GM12878 (cell line): ENCODE data around the gene TRPM6. TPM values are rescaled to one million over a fixed set of nuclear protein-coding genes. Genes with fewer than 3 reads are reported as not detected.

Experiments
- ATAC-seq: fragments of 200-7000 bp; cut with Tn5 transposase; 3 replicates; pipeline ENCODE4 v1.9.1; 2020; ENCODE audit warnings: mild to moderate bottlenecking, moderate library complexity
- BruUV-seq: library from RNA; stranded (reverse); fragments of 400-500 nt; replicated peaks from 2 replicates; lab custom pipeline; 2021; lab: Mats Ljungman, UMichigan
- CTCF ChIA-PET: fragments of 300-600 bp; sonication (Branson Sonifier 250); formaldehyde crosslinking; extraction: SDS; loops from one replicate; lab custom pipeline; 2021; ENCODE audit warnings: inconsistent platforms; lab: Yijun Ruan, JAX
- POLR2A ChIA-PET: fragments of 350-600 bp; formaldehyde crosslinking; extraction: SDS; loops from one replicate; lab custom pipeline; 2021; ENCODE audit warnings: inconsistent platforms; lab: Charles Lee
- RAD21 ChIA-PET: fragments of 300-600 bp; sonication (Branson Sonifier 250); formaldehyde crosslinking; loops from one replicate; lab custom pipeline; 2023; ENCODE audit warnings: antibody characterized with exemption; ENCODE audit not compliant: unreplicated experiment; lab: Charles Lee
- SMC1A ChIA-PET: fragments of 300-600 bp; sonication (Branson Sonifier 250); formaldehyde crosslinking; loops from one replicate; lab custom pipeline; 2023; ENCODE audit not compliant: unreplicated experiment, uncharacterized antibody; lab: Charles Lee
- DNase-seq: peaks from one replicate; pipeline ENCODE4 v3.0.0-alpha.2; 2011; ENCODE audit warnings: low read depth, low spot score
- FAIRE-seq: peaks from 3 replicates; lab custom pipeline; 2011; peaks lifted over from hg19 to GRCh38; lab: Jason Lieb, UNC
- H2AFZ ChIP-seq: 2 replicates; pipeline ENCODE4 v1.6.0; 2011; ENCODE audit warnings: low read depth, low read length, control low read depth; ENCODE audit not compliant: control insufficient read depth
- H3K27ac ChIP-seq: 2 replicates; pipeline ENCODE4 v1.5.1; 2011; ENCODE audit warnings: control low read depth; ENCODE audit not compliant: control insufficient read depth, insufficient read depth
- H3K27me3 ChIP-seq, 2 experiments: replicated peaks in 1 of 2; 2 replicates each; pipeline versions ENCODE4 v1.6.0 to v1.6.1; 2011; ENCODE audit warnings: low read length in 1 of 2; ENCODE audit not compliant: control insufficient read depth in 2 of 2, insufficient read depth in 2 of 2
- H3K36me3 ChIP-seq, 2 experiments: 2 replicates each; pipeline ENCODE4 v1.5.1; 2011; ENCODE audit warnings: low read length in 1 of 2; ENCODE audit not compliant: control insufficient read depth in 2 of 2, insufficient read depth in 2 of 2
- H3K4me1 ChIP-seq: 2 replicates; pipeline ENCODE4 v1.6.1; 2011; ENCODE audit warnings: mild to moderate bottlenecking, low read length, moderate library complexity, mixed read lengths; ENCODE audit not compliant: control insufficient read depth, insufficient read depth
- H3K4me2 ChIP-seq: 2 replicates; pipeline ENCODE4 v1.6.0; 2011; ENCODE audit warnings: control low read depth; ENCODE audit not compliant: control insufficient read depth, insufficient read depth
- H3K4me3 ChIP-seq: fragments of 200-600 bp; sonication (generic); 2 replicates; pipeline ENCODE4 v1.5.1; 2016
- H3K79me2 ChIP-seq: 2 replicates; pipeline ENCODE4 v1.6.0; 2011; ENCODE audit warnings: low read length; ENCODE audit not compliant: control insufficient read depth, insufficient read depth
- H3K9ac ChIP-seq: 2 replicates; pipeline ENCODE4 v1.8.0; 2011; ENCODE audit warnings: low read length, control low read depth, mixed read lengths; ENCODE audit not compliant: control insufficient read depth, insufficient read depth
- H3K9me3 ChIP-seq: replicated peaks from 3 replicates; pipeline ENCODE4 v1.5.1; 2011; ENCODE audit warnings: mild to moderate bottlenecking, low read length; ENCODE audit not compliant: control insufficient read depth, insufficient read depth
- H4K20me1 ChIP-seq: 2 replicates; pipeline ENCODE4 v1.6.0; 2011; ENCODE audit not compliant: control insufficient read depth, insufficient read depth
- BMI1 ChIP-seq: fragments of 450-650 bp; IDR thresholded peaks from 2 replicates; pipeline ENCODE4 v1.6.1; 2016; ENCODE audit warnings: mild to moderate bottlenecking, moderate library complexity, borderline replicate concordance
- CEBPB ChIP-seq, 2 experiments: fragments of 150-350 bp in 1 of 2; IDR thresholded peaks; 2 replicates each; pipeline ENCODE4 v1.6.1; 2012 to 2014; ENCODE audit warnings: low read depth in 2 of 2, low read length in 2 of 2, borderline replicate concordance in 1 of 2, inconsistent platforms in 1 of 2
- CREM ChIP-seq: IDR thresholded peaks from 2 replicates; pipeline ENCODE4 v1.6.1; 2014; ENCODE audit warnings: antibody characterized with exemption, low read depth
- GABPA ChIP-seq: IDR thresholded peaks from 2 replicates; pipeline ENCODE4 v1.6.1; 2014; ENCODE audit warnings: antibody characterized with exemption, low read depth, mild to moderate bottlenecking, inconsistent platforms
- HSF1 ChIP-seq: fragments of 150-350 bp; IDR thresholded peaks from 2 replicates; pipeline ENCODE4 v1.6.1; 2014; ENCODE audit warnings: mild to moderate bottlenecking, low read depth, low read length
- IRF3 ChIP-seq: fragments of 450-650 bp; IDR thresholded peaks from 2 replicates; pipeline ENCODE4 v1.6.1; 2014; ENCODE audit warnings: mild to moderate bottlenecking
- IRF5 ChIP-seq: fragments of 450-650 bp; IDR thresholded peaks from 2 replicates; pipeline ENCODE4 v1.6.1; 2017; ENCODE audit warnings: borderline replicate concordance
- JUND ChIP-seq: IDR thresholded peaks from 2 replicates; pipeline ENCODE4 v1.6.1; 2012; ENCODE audit warnings: low read depth, mild to moderate bottlenecking, low read length, improper control_type of control experiment, moderate library complexity
- KLF5 ChIP-seq: fragments of 450-650 bp; IDR thresholded peaks from 2 replicates; pipeline ENCODE4 v1.6.1; 2014; ENCODE audit warnings: mild to moderate bottlenecking; ENCODE audit not compliant: partially characterized antibody
- MTA2 ChIP-seq: fragments of 450-650 bp; IDR thresholded peaks from 2 replicates; pipeline ENCODE4 v1.6.1; 2016; ENCODE audit warnings: low read depth, mild to moderate bottlenecking, moderate library complexity
- NR2C1 ChIP-seq: fragments of 450-650 bp; IDR thresholded peaks from 2 replicates; pipeline ENCODE4 v1.6.1; 2017; ENCODE audit warnings: antibody characterized with exemption, mild to moderate bottlenecking, moderate library complexity
- NR2C2 ChIP-seq: IDR thresholded peaks from 2 replicates; pipeline ENCODE4 v1.6.1; 2011; ENCODE audit warnings: borderline replicate concordance, low read depth; ENCODE audit not compliant: control insufficient read depth, insufficient read length
- RELA ChIP-seq: fragments of 450-650 bp; IDR thresholded peaks from 2 replicates; pipeline ENCODE4 v1.8.0; 2014; ENCODE audit warnings: borderline replicate concordance; ENCODE audit not compliant: partially characterized antibody
- RELB ChIP-seq: fragments of 450-650 bp; IDR thresholded peaks from 2 replicates; pipeline ENCODE4 v1.6.1; 2017; ENCODE audit warnings: low read depth, mild to moderate bottlenecking, moderate library complexity
- RUNX3 ChIP-seq: IDR thresholded peaks from 2 replicates; pipeline ENCODE4 v1.6.1; 2012; ENCODE audit warnings: low read length, inconsistent platforms
- SMAD5 ChIP-seq: IDR thresholded peaks from 2 replicates; pipeline ENCODE4 v1.6.1; 2016; ENCODE audit warnings: antibody characterized with exemption, low read depth
- SUPT20H ChIP-seq: IDR thresholded peaks from 2 replicates; pipeline ENCODE4 v1.6.1; 2011; ENCODE audit warnings: low read depth, mild to moderate bottlenecking, low read length, moderate library complexity, borderline replicate concordance; ENCODE audit not compliant: control insufficient read depth
- TCF7 ChIP-seq: IDR thresholded peaks from 2 replicates; pipeline ENCODE4 v1.6.1; 2014; ENCODE audit warnings: antibody characterized with exemption, borderline replicate concordance
- YY1 ChIP-seq: IDR thresholded peaks from 2 replicates; pipeline ENCODE4 v1.6.1; 2011; ENCODE audit warnings: low read depth, mild to moderate bottlenecking, low read length
- ZNF274 ChIP-seq: IDR thresholded peaks from one replicate; pipeline ENCODE4 v1.8.0; 2011; ENCODE audit not compliant: insufficient read length, insufficient read depth
- WGBS: methylation state at CpG from one replicate; pipeline ENCODE4 v1.1.6; 2016; ENCODE audit warnings: low lambda C conversion rate; ENCODE audit not compliant: insufficient replicate concordance, insufficient coverage; ENCODE audit errors: missing lambda C conversion rate; 5-methylcytosine and 5-hydroxymethylcytosine counted together
- in situ Hi-C: fragments of 300-500 bp; cut with MboI; formaldehyde crosslinking; loops from 9 replicates; pipeline ENCODE4 v1.14.3; 2018; ENCODE audit warnings: mixed read lengths
- intact Hi-C: fragments of 100-400 bp; cut with micrococcal nuclease; formaldehyde crosslinking; loops from one replicate; pipeline ENCODE4 v1.14.2; 2022; ENCODE audit not compliant: unreplicated experiment
- polyA plus RNA-seq, 11 experiments: library from polyadenylated mRNA; depleted of rRNA in 4 of 11; unstranded in 6 of 11; stranded (reverse) in 5 of 11; fragments of >200 nt; fragmentation: Nextera tagmentation in 4 of 11; fragmentation: Illumina TruSeq in 1 of 11; extraction: Ambion mirVana in 4 of 11; extraction: Trizol in 1 of 11; gene quantifications; 1 replicate in 1 of 11; 2 replicates in 10 of 11; pipeline versions ENCODE4 v1.2.1 to v1.2.3, GENCODE V29; 2011 to 2016; ENCODE audit warnings: inconsistent platforms in 2 of 11, missing spikeins in 2 of 11, low read depth in 1 of 11
- total RNA-seq, 4 experiments: library from RNA; depleted of rRNA in 3 of 4; stranded (reverse); fragments of >200 nt in 3 of 4; fragmentation: Illumina TruSeq in 1 of 4; extraction: Trizol in 1 of 4; gene quantifications; 2 replicates each; pipeline versions ENCODE4 v1.2.1 to v1.2.3, GENCODE V29; 2013 to 2021

TRPM6 gene
- total and polyA plus RNA-seq, 10 of the 15 experiments (the other 5 are each of a cell fraction or from before 2014, with no cell fraction given) = under 0.01 to 0.34 (median 0.05) TPM; not detected in 1

GRCh38 chr9:74772121-74772520 is 115.6 kb downstream of the TRPM6 start:
- no peak overlapping the region for H3K4me3 ChIP-seq
- 0% methylated on average over 4 of the region's 4 CpGs for WGBS
- H3K4me1 ChIP-seq = peaks cover 5% of the 10 kb centered on the region
- RAD21 ChIA-PET = interaction anchor here (1.0 to 5.1 kb wide), 4 partner anchors 229 to 316 kb away, joined by 3 to 24 read pairs (median 8); partner anchors contain the start of genes NMRK1 and OSTF1
- ATAC-seq = peak; percentile 58
- no peak for FAIRE-seq
- no peak overlapping the region for H2AFZ ChIP-seq
- DNase-seq = no peak
- BruUV-seq = no TSS peak
- CTCF ChIA-PET = interaction anchor here (0.7 to 15.1 kb wide), 22 partner anchors 19 to 466 kb away, joined by 3 to 320 read pairs (median 5); partner anchors contain the start of gene C9orf40
- no peaks in the 10 kb centered on the region for H3K79me2 ChIP-seq
- no peaks in the 10 kb centered on the region for H3K9me3 ChIP-seq
- H4K20me1 ChIP-seq = no peaks in the 10 kb centered on the region
- H3K27ac ChIP-seq = no peak overlapping the region
- no peak overlapping the region for H3K9ac ChIP-seq
- in situ Hi-C loops (loop anchor here (5.0 kb wide), 1 partner anchor 230 kb away; no protein-coding TSS in a partner anchor), intact Hi-C loops (loop anchor here (5.0 kb wide), 1 partner anchor 465 kb away; no protein-coding TSS in a partner anchor)
- H3K4me2 ChIP-seq = no peak overlapping the region; the same call in 1 of the 2 replicates
- no peaks in the 10 kb centered on the region for H3K36me3 ChIP-seq
- POLR2A ChIA-PET = no interaction called here
- H3K27me3 ChIP-seq = no peaks in the 10 kb centered on the region
- SMC1A ChIA-PET = interaction anchor here (1.5 to 7.2 kb wide), 7 partner anchors 10 to 318 kb away, joined by 4 to 127 read pairs (median 7); no protein-coding TSS in a partner anchor
- TF ChIP-seq ZNF274 = no peak
- TF ChIP-seq IRF3 = no peak
- no peak for TF ChIP-seq NR2C1
- 0 out of 2 replicates have a peak, but pooled peaks have one; percentile 38 for TF ChIP-seq JUND
- 0 out of 2 replicates have a peak, but pooled peaks have one; percentile 35 for TF ChIP-seq HSF1
- TF ChIP-seq SUPT20H = no peak
- no peak for TF ChIP-seq KLF5
- TF ChIP-seq YY1 = no peak
- TF ChIP-seq GABPA = no peak
- no peak for TF ChIP-seq SMAD5
- TF ChIP-seq RELA = no peak
- no peak for TF ChIP-seq CEBPB (IDR thresholded peaks at IDR 0.05; ENCODE audit: borderline replicate concordance in 1 of 2, low read depth in 2 of 2, low read length in 2 of 2)
- TF ChIP-seq CREM = no peak
- no peak for TF ChIP-seq RELB
- TF ChIP-seq BMI1 = no peak
- TF ChIP-seq MTA2 = no peak
- TF ChIP-seq RUNX3 = peak; percentile 25; the same call in 1 of the 2 replicates
- TF ChIP-seq TCF7 = no peak
- no peak for TF ChIP-seq IRF5
- TF ChIP-seq NR2C2 = no peak
